Measurements from ENCODE around the gene ANKRD10. TPM values are rescaled to one million over a fixed set of nuclear protein-coding genes. Genes with fewer than 3 reads are reported as not detected.

ANKRD10 gene
- total and polyA plus RNA-seq, 2 donors (not counting 3 experiments of a cell fraction or from before 2014, with no cell fraction given): 44.5 to 94.1 TPM

DNA sequence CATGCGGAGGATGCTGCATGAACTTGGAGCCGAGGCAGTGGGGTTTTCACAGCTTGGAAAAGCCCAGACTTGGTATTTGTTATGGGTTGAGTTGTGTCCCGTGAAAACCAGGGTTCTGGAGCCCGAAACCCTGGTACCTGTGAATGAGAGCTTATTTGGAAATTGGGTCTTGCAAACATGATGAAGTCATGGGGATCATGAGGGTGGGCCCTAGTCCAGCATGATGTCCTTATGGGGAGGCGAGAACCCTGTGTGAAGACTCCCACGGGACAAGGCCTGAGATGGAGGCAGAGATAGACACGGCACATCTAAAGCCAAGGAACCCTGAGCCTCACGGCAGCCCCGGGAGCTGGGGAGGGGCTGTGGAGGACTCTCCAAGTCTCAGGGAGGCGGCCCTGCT, 82.3 kb downstream of the ANKRD10 start:
- H3K27me3 ChIP-seq (ENCODE audit: control insufficient read depth in 2 of 2, insufficient read depth in 2 of 2, low read length in 2 of 2): peaks cover 8 to 25% of the 10 kb centered on the region in 2 experiments
- H3K9me3 ChIP-seq (replicated peaks; ENCODE audit: control insufficient read depth, insufficient read depth, low read length): no peaks in the 10 kb centered on the region
- no peaks in the 10 kb centered on the region for H3K4me1 ChIP-seq (ENCODE audit: control insufficient read depth, extremely low read depth, insufficient read depth, low read length)
- dilution Hi-C loops (cut with MboI; ENCODE audit: extremely low pct_ligation_motif_present, low sequenced_read_pairs): no loop called here
- BruUV-seq (replicated peaks): no TSS peak
- H4K20me1 ChIP-seq (replicated peaks; ENCODE audit: control insufficient read depth, extremely low read depth, insufficient read depth, low read length): no peaks in the 10 kb centered on the region
- H3K27ac ChIP-seq (ENCODE audit: insufficient read depth, low read depth, low read length): no peak overlapping the region
- H3K4me2 ChIP-seq (ENCODE audit: insufficient read depth, low read length): no peak overlapping the region
- no peak overlapping the region for H2AFZ ChIP-seq (ENCODE audit: low read depth, low read length)
- DNase-seq (ENCODE audit: low read depth, low spot score): no peak
- H3K9me1 ChIP-seq (replicated peaks; ENCODE audit: control insufficient read depth, extremely low read depth, insufficient read depth, low read length): no peaks in the 10 kb centered on the region
- no peak overlapping the region for H3K4me3 ChIP-seq (replicated peaks in 1 of 3; ENCODE audit: insufficient read depth in 1 of 3, low read depth in 1 of 3, low read length in 3 of 3)
- intact Hi-C loops (cut with micrococcal nuclease): no loop called here
- TF ChIP-seq, protein P1, sequence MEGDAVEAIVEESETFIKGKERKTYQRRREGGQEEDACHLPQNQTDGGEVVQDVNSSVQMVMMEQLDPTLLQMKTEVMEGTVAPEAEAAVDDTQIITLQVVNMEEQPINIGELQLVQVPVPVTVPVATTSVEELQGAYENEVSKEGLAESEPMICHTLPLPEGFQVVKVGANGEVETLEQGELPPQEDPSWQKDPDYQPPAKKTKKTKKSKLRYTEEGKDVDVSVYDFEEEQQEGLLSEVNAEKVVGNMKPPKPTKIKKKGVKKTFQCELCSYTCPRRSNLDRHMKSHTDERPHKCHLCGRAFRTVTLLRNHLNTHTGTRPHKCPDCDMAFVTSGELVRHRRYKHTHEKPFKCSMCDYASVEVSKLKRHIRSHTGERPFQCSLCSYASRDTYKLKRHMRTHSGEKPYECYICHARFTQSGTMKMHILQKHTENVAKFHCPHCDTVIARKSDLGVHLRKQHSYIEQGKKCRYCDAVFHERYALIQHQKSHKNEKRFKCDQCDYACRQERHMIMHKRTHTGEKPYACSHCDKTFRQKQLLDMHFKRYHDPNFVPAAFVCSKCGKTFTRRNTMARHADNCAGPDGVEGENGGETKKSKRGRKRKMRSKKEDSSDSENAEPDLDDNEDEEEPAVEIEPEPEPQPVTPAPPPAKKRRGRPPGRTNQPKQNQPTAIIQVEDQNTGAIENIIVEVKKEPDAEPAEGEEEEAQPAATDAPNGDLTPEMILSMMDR (IDR thresholded peaks at IDR 0.05; ENCODE audit: extremely low read depth in 1 of 2, insufficient read depth in 1 of 2, low read depth in 1 of 2, low read length in 2 of 2): no peak
- TF ChIP-seq POLR2AphosphoS5 (IDR thresholded peaks at IDR 0.05; ENCODE audit: insufficient read depth, low read depth, low read length) (no peak), GATA2 (IDR thresholded peaks at IDR 0.05; ENCODE audit: insufficient read depth, insufficient read length, low read depth, low read length) (no peak), POLR2A (IDR thresholded peaks at IDR 0.05; ENCODE audit: low read depth, low read length) (no peak), JUN (IDR thresholded peaks at IDR 0.05; ENCODE audit: borderline replicate concordance, insufficient read depth, insufficient read length, low read depth) (no peak), FOS (IDR thresholded peaks at IDR 0.05; ENCODE audit: borderline replicate concordance, insufficient read depth, low read length) (no peak), EZH2 (IDR thresholded peaks at IDR 0.05; ENCODE audit: borderline replicate concordance, low read depth, low read length, severe bottlenecking) (no peak), MYC (IDR thresholded peaks at IDR 0.05; ENCODE audit: low read depth, low read length) (no peak)
- TF ChIP-seq, protein P2, sequence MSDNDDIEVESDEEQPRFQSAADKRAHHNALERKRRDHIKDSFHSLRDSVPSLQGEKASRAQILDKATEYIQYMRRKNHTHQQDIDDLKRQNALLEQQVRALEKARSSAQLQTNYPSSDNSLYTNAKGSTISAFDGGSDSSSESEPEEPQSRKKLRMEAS (IDR thresholded peaks at IDR 0.05; ENCODE audit: insufficient read depth, insufficient read length): no peak
- no peaks in the 10 kb centered on the region for H3K36me3 ChIP-seq (ENCODE audit: control insufficient read depth in 2 of 2, extremely low read depth in 1 of 2, insufficient read depth in 2 of 2, low read length in 2 of 2)
- no peak overlapping the region for H3K9ac ChIP-seq (replicated peaks; ENCODE audit: extremely low read depth, insufficient read depth, low read length)
- no peaks in the 10 kb centered on the region for H3K79me2 ChIP-seq (ENCODE audit: control insufficient read depth, insufficient read depth, low read length)
- no peak for FAIRE-seq
- ChIA-PET CTCF (no interaction called here), POLR2A (no interaction called here)

Measured in endothelial cell of umbilical vein (primary cell).